ENCODE measurements around the gene NRXN3. TPM values are rescaled to one million over a fixed set of nuclear protein-coding genes. Genes with fewer than 3 reads are reported as not detected.

NRXN3 gene
- total and polyA plus RNA-seq, 2 of the 4 experiments (the other 2 are of a cell fraction): 4.8 to 25.1 TPM

- Histone ChIP-seq H3K79me1 (ENCODE audit: low read depth in 1 of 2, low read length in 2 of 2) (no peaks in the 10 kb centered on the region), H3K4me1 (ENCODE audit: control insufficient read depth, insufficient read depth, low read length) (no peaks in the 10 kb centered on the region), H3K18ac (ENCODE audit: low read depth, low read length) (no peak overlapping the region), H4K20me1 (ENCODE audit: insufficient read depth, low read length) (no peaks in the 10 kb centered on the region), H2BK20ac (ENCODE audit: low read depth, low read length) (no peak overlapping the region), H3K4me3 (ENCODE audit: insufficient read depth, low read depth, low read length) (no peak overlapping the region), H2BK120ac (ENCODE audit: low read depth, low read length) (no peak overlapping the region), H4K5ac (ENCODE audit: low read depth, low read length) (no peak overlapping the region), H3K4me2 (ENCODE audit: low read depth, low read length) (no peak overlapping the region), H3K56ac (ENCODE audit: extremely low read depth, insufficient read depth, low read length) (no peak overlapping the region), H3K9me1 (ENCODE audit: insufficient read depth, low read length) (no peaks in the 10 kb centered on the region), H3K4ac (ENCODE audit: low read depth, low read length) (no peak overlapping the region), H3K9ac (ENCODE audit: low read depth, low read length) (no peak overlapping the region), H4K8ac (ENCODE audit: low read depth in 2 of 2, low read length in 2 of 2) (no peak overlapping the region), H3K23ac (ENCODE audit: low read depth, low read length) (no peak overlapping the region), H4K91ac (ENCODE audit: insufficient read depth, low read depth, low read length) (no peak overlapping the region), H3K9me3 (ENCODE audit: control insufficient read depth, insufficient read depth, low read length) (0 out of 2 replicates have a peak, but pooled peaks cover 2% of the 10 kb centered on the region), H2AK5ac (ENCODE audit: low read depth, low read length) (no peak overlapping the region), H3K27me3 (ENCODE audit: control insufficient read depth, insufficient read depth, low read length) (no peaks in the 10 kb centered on the region), H2AFZ (replicated peaks; ENCODE audit: low read length, poor library complexity) (no peak overlapping the region), H3K27ac (ENCODE audit: insufficient read depth, low read length) (no peak overlapping the region), H3K14ac (replicated peaks; ENCODE audit: low read depth, low read length) (no peak overlapping the region), H2BK5ac (ENCODE audit: low read depth, low read length, poor library complexity, severe bottlenecking) (no peak overlapping the region), H2BK15ac (ENCODE audit: low read depth, low read length) (no peak overlapping the region), H3K36me3 (ENCODE audit: control insufficient read depth, insufficient read depth, low read length) (no peaks in the 10 kb centered on the region), H2AK9ac (replicated peaks; ENCODE audit: low read depth, low read length, poor library complexity) (no peak overlapping the region)
- no peak for DNase-seq
- in situ Hi-C loops (cut with MboI; ENCODE audit: low sequenced_read_pairs): no loop called here
- ATAC-seq (ENCODE audit: low read depth): no peak
- no TSS peak for BruUV-seq (replicated peaks)
- ChIA-PET POLR2A (ENCODE audit: unreplicated experiment) (no interaction called here), CTCF (no interaction called here)
- WGBS, 2 experiments (ENCODE audit: extremely low coverage in 2 of 2, insufficient read length in 1 of 2): 13% methylated on average over 2 of the region's 5 CpGs; no CpG with 5 or more reads in 1 of the 2 experiments
- TF ChIP-seq MAZ (IDR thresholded peaks at IDR 0.05; ENCODE audit: borderline replicate concordance, low read depth, low read length) (no peak), RFX5 (IDR thresholded peaks at IDR 0.05; ENCODE audit: low read depth, low read length) (no peak), CHD1 (IDR thresholded peaks at IDR 0.05; ENCODE audit: low read depth, low read length) (no peak), POLR2A (IDR thresholded peaks at IDR 0.05; ENCODE audit: low read depth, low read length) (no peak), CEBPB (IDR thresholded peaks at IDR 0.05; ENCODE audit: low read depth, low read length) (no peak), CTCF (conservative IDR thresholded peaks at IDR 0.05; ENCODE audit: low read depth, low read length) (no peak), FOS (IDR thresholded peaks at IDR 0.05; ENCODE audit: low read depth, low read length) (no peak), RCOR1 (IDR thresholded peaks at IDR 0.05; ENCODE audit: insufficient replicate concordance, low read length) (no peak), RAD21 (IDR thresholded peaks at IDR 0.05; ENCODE audit: low read length) (no peak), BHLHE40 (IDR thresholded peaks at IDR 0.05; ENCODE audit: low read depth, low read length) (no peak), USF2 (IDR thresholded peaks at IDR 0.05; ENCODE audit: low read depth, low read length) (no peak), ELK1 (IDR thresholded peaks at IDR 0.05; ENCODE audit: borderline replicate concordance, low read depth, low read length) (no peak), SMC3 (IDR thresholded peaks at IDR 0.05; ENCODE audit: low read depth, low read length) (no peak), MAFK (IDR thresholded peaks at IDR 0.05; ENCODE audit: low read depth, low read length) (no peak)
- intact Hi-C loops (cut with micrococcal nuclease): no loop called here
- dilution Hi-C loops (cut with HindIII; ENCODE audit: low sequenced_read_pairs, unreplicated experiment): no loop called here
Measured at GRCh38 chr14:78666336-78667056, 496.3 kb downstream of the NRXN3 start.

Measured in IMR-90 (cell line).